ENCODE results near the gene STAT1. TPM values are rescaled to one million over a fixed set of nuclear protein-coding genes. Genes with fewer than 3 reads are reported as not detected.

STAT1 gene
- polyA plus RNA-seq, 1 donor (not counting 4 experiments of a cell fraction or from before 2014, with no cell fraction given): 181 TPM

GRCh38 chr2:190950566-190950991 is 63.4 kb downstream of the STAT1 start:
- Histone ChIP-seq H3K27ac (ENCODE audit: control insufficient read depth, insufficient read depth, low read length) (no peak overlapping the region), H3K79me2 (ENCODE audit: control insufficient read depth, insufficient read depth, low read length) (no peaks in the 10 kb centered on the region), H3K4me1 (ENCODE audit: control insufficient read depth, extremely low read depth, insufficient read depth, low read length) (peaks cover 28% of the 10 kb centered on the region), H3K4me2 (ENCODE audit: control insufficient read depth, extremely low read depth, insufficient read depth, low read depth, low read length) (no peak overlapping the region), H2AFZ (ENCODE audit: control insufficient read depth, low read length) (no peak overlapping the region), H3K9me1 (ENCODE audit: control insufficient read depth, extremely low read depth, insufficient read depth, low read length) (no peaks in the 10 kb centered on the region), H3K9me3 (ENCODE audit: control insufficient read depth, low read depth, low read length) (no peaks in the 10 kb centered on the region), H3K4me3 (ENCODE audit: control insufficient read depth in 2 of 3, extremely low read depth in 1 of 3, insufficient read depth in 2 of 3, low read depth in 1 of 3, low read length in 3 of 3) (no peak overlapping the region), H3K27me3 (ENCODE audit: control insufficient read depth, extremely low read depth, insufficient read depth, low read length) (no peaks in the 10 kb centered on the region), H4K20me1 (ENCODE audit: control insufficient read depth, extremely low read depth, insufficient read depth, low read length) (no peaks in the 10 kb centered on the region), H3K9ac (ENCODE audit: control insufficient read depth, extremely low read depth, insufficient read depth, low read length) (no peak overlapping the region), H3K36me3 (ENCODE audit: control insufficient read depth in 2 of 2, extremely low read depth in 1 of 2, insufficient read depth in 2 of 2, low read length in 2 of 2) (no peaks in the 10 kb centered on the region)
- DNase-seq (ENCODE audit: low read depth, low spot score) (no peak), FAIRE-seq (no peak)
- dilution Hi-C loops (cut with MboI; ENCODE audit: extremely low pct_ligation_motif_present, low sequenced_read_pairs): no loop called here
- TF ChIP-seq CTCF (optimal IDR thresholded peaks at IDR 0.05 in 1 of 3, IDR thresholded peaks at IDR 0.05 in 1 of 3, conservative IDR thresholded peaks at IDR 0.05 in 1 of 3; ENCODE audit: extremely low read depth in 1 of 3, insufficient read depth in 2 of 3, low read length in 3 of 3) (no peak), EZH2 (IDR thresholded peaks at IDR 0.05; ENCODE audit: low read length) (no peak)

GRCh38 chr2:190948671-190949070 is 65.3 kb downstream of the STAT1 start:
- FAIRE-seq: peak; percentile 66
- Histone ChIP-seq H2AFZ (ENCODE audit: control insufficient read depth, low read length) (no peak overlapping the region), H4K20me1 (ENCODE audit: control insufficient read depth, extremely low read depth, insufficient read depth, low read length) (no peaks in the 10 kb centered on the region), H3K9me3 (ENCODE audit: control insufficient read depth, low read depth, low read length) (no peaks in the 10 kb centered on the region), H3K79me2 (ENCODE audit: control insufficient read depth, insufficient read depth, low read length) (no peaks in the 10 kb centered on the region), H3K9ac (ENCODE audit: control insufficient read depth, extremely low read depth, insufficient read depth, low read length) (no peak overlapping the region), H3K4me2 (ENCODE audit: control insufficient read depth, extremely low read depth, insufficient read depth, low read depth, low read length) (peak overlapping the region; percentile 44), H3K4me3 (ENCODE audit: control insufficient read depth in 2 of 3, extremely low read depth in 1 of 3, insufficient read depth in 2 of 3, low read depth in 1 of 3, low read length in 3 of 3) (no peak overlapping the region), H3K4me1 (ENCODE audit: control insufficient read depth, extremely low read depth, insufficient read depth, low read length) (peaks cover 28% of the 10 kb centered on the region), H3K27me3 (ENCODE audit: control insufficient read depth, extremely low read depth, insufficient read depth, low read length) (no peaks in the 10 kb centered on the region), H3K27ac (ENCODE audit: control insufficient read depth, insufficient read depth, low read length) (no peak overlapping the region), H3K9me1 (ENCODE audit: control insufficient read depth, extremely low read depth, insufficient read depth, low read length) (no peaks in the 10 kb centered on the region), H3K36me3 (ENCODE audit: control insufficient read depth in 2 of 2, extremely low read depth in 1 of 2, insufficient read depth in 2 of 2, low read length in 2 of 2) (no peaks in the 10 kb centered on the region)
- no peak for TF ChIP-seq CTCF (optimal IDR thresholded peaks at IDR 0.05 in 1 of 3, IDR thresholded peaks at IDR 0.05 in 1 of 3, conservative IDR thresholded peaks at IDR 0.05 in 1 of 3; ENCODE audit: extremely low read depth in 1 of 3, insufficient read depth in 2 of 3, low read length in 3 of 3)
- TF ChIP-seq EZH2 (IDR thresholded peaks at IDR 0.05; ENCODE audit: low read length): no peak
- dilution Hi-C loops (cut with MboI; ENCODE audit: extremely low pct_ligation_motif_present, low sequenced_read_pairs): no loop called here
- no peak for DNase-seq (ENCODE audit: low read depth, low spot score)

All from keratinocyte (primary cell).